HL-60 (cell line): Measurements from ENCODE around the gene FOXO6.

Experiments
- GABPA ChIP-seq: IDR thresholded peaks from 2 replicates; pipeline ENCODE4 v1.6.1; 2012; ENCODE audit warnings: low read depth
- POLR2AphosphoS5 ChIP-seq: IDR thresholded peaks from 2 replicates; pipeline ENCODE4 v1.6.1; 2012; ENCODE audit warnings: low read depth
- SPI1 ChIP-seq: IDR thresholded peaks from 2 replicates; pipeline ENCODE4 v1.6.1; 2012; ENCODE audit warnings: low read depth, mild to moderate bottlenecking, borderline replicate concordance
- TF ChIP-seq, protein P1 (sequence below): IDR thresholded peaks from one replicate; pipeline ENCODE4 v1.5.1; 2011; ENCODE audit warnings: low read length, control low read depth, inconsistent platforms; ENCODE audit not compliant: insufficient read depth
- TF ChIP-seq, protein P2 (sequence below): IDR thresholded peaks from 2 replicates; pipeline ENCODE4 v1.6.1; 2012; ENCODE audit warnings: low read depth; ENCODE audit not compliant: insufficient replicate concordance

DNA sequence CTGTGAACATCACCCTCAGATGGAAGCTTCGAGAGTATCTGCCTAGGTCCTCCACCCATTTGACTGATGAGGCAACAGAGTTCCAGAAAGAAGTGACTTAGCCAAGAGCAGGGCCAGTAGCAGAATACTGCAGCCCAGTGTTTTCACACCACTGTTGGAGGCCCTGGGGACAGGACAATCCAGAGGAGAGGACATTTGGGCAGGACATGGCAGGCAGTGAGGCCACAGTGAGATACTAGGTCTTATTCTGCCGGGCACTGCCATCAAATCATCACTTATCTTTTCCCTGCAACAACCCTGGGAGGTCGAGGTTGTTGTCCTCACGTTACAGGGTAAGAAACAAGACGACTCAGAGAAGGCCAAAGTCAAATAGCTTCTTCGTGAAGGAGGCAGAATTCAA is 5.5 kb upstream of the FOXO6 start:
- TF ChIP-seq, protein P1, sequence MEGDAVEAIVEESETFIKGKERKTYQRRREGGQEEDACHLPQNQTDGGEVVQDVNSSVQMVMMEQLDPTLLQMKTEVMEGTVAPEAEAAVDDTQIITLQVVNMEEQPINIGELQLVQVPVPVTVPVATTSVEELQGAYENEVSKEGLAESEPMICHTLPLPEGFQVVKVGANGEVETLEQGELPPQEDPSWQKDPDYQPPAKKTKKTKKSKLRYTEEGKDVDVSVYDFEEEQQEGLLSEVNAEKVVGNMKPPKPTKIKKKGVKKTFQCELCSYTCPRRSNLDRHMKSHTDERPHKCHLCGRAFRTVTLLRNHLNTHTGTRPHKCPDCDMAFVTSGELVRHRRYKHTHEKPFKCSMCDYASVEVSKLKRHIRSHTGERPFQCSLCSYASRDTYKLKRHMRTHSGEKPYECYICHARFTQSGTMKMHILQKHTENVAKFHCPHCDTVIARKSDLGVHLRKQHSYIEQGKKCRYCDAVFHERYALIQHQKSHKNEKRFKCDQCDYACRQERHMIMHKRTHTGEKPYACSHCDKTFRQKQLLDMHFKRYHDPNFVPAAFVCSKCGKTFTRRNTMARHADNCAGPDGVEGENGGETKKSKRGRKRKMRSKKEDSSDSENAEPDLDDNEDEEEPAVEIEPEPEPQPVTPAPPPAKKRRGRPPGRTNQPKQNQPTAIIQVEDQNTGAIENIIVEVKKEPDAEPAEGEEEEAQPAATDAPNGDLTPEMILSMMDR: no peak
- TF ChIP-seq POLR2AphosphoS5 (no peak), GABPA (no peak), SPI1 (no peak)
- TF ChIP-seq, protein P2, sequence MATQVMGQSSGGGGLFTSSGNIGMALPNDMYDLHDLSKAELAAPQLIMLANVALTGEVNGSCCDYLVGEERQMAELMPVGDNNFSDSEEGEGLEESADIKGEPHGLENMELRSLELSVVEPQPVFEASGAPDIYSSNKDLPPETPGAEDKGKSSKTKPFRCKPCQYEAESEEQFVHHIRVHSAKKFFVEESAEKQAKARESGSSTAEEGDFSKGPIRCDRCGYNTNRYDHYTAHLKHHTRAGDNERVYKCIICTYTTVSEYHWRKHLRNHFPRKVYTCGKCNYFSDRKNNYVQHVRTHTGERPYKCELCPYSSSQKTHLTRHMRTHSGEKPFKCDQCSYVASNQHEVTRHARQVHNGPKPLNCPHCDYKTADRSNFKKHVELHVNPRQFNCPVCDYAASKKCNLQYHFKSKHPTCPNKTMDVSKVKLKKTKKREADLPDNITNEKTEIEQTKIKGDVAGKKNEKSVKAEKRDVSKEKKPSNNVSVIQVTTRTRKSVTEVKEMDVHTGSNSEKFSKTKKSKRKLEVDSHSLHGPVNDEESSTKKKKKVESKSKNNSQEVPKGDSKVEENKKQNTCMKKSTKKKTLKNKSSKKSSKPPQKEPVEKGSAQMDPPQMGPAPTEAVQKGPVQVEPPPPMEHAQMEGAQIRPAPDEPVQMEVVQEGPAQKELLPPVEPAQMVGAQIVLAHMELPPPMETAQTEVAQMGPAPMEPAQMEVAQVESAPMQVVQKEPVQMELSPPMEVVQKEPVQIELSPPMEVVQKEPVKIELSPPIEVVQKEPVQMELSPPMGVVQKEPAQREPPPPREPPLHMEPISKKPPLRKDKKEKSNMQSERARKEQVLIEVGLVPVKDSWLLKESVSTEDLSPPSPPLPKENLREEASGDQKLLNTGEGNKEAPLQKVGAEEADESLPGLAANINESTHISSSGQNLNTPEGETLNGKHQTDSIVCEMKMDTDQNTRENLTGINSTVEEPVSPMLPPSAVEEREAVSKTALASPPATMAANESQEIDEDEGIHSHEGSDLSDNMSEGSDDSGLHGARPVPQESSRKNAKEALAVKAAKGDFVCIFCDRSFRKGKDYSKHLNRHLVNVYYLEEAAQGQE: no peak
